ENCODE results near the gene MUCL3. TPM values are rescaled to one million over a fixed set of nuclear protein-coding genes. Genes with fewer than 3 reads are reported as not detected.

The MUCL3 gene
- total RNA-seq, 2 experiments from 2014 or later, result not detected

DNA sequence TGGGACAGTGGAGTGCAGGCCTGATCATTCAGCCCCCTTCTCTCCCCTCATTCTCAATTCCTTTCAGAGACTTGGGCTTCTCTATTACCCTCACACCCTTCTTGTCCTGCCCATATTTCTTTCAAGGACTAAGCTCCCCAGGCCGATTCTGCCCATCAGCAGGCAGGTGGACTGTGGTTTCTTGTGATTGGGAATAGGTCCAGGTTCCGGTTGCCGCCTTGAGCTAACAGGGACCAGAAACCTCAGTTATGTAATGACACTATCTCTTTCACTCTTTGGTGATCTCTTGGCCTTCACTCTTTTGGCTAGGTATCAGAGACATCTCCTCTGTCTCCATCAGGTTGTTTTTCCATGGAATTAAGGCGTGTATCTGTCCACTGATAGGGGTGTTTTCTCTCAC lies 6.5 kb downstream of the MUCL3 start:
- H3K27me3 ChIP-seq (ENCODE audit: control insufficient read depth in 1 of 2, insufficient read depth in 2 of 2, low read length in 2 of 2), result peaks cover 23 to 33% of the 10 kb centered on the region in 2 experiments
- Mint-ChIP-seq H3K4me3 (no peak overlapping the region), H3K9me3 (no peaks in the 10 kb centered on the region), H3K4me1 (ENCODE audit: low read depth) (no peaks in the 10 kb centered on the region), H3K27me3 (peaks cover 91% of the 10 kb centered on the region), H3K27ac (no peak overlapping the region), H3K36me3 (ENCODE audit: low read depth) (no peaks in the 10 kb centered on the region)
- TF ChIP-seq, protein P1, sequence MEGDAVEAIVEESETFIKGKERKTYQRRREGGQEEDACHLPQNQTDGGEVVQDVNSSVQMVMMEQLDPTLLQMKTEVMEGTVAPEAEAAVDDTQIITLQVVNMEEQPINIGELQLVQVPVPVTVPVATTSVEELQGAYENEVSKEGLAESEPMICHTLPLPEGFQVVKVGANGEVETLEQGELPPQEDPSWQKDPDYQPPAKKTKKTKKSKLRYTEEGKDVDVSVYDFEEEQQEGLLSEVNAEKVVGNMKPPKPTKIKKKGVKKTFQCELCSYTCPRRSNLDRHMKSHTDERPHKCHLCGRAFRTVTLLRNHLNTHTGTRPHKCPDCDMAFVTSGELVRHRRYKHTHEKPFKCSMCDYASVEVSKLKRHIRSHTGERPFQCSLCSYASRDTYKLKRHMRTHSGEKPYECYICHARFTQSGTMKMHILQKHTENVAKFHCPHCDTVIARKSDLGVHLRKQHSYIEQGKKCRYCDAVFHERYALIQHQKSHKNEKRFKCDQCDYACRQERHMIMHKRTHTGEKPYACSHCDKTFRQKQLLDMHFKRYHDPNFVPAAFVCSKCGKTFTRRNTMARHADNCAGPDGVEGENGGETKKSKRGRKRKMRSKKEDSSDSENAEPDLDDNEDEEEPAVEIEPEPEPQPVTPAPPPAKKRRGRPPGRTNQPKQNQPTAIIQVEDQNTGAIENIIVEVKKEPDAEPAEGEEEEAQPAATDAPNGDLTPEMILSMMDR (IDR thresholded peaks at IDR 0.05), result no peak
- DNase-seq, result no peak
- no peaks in the 10 kb centered on the region for H3K36me3 ChIP-seq (ENCODE audit: insufficient read depth, low read length)
- H3K9me3 ChIP-seq (ENCODE audit: control insufficient read depth in 1 of 2, insufficient read depth in 1 of 2, low read length in 2 of 2), result peaks cover 0 to 3% of the 10 kb centered on the region in 2 experiments
- ChIA-PET CTCF (no interaction called here), POLR2A (no interaction called here)
- ATAC-seq (ENCODE audit: poor library complexity), result no peak
- no peak overlapping the region for H3K4me3 ChIP-seq (ENCODE audit: low read length)
- no peak overlapping the region for H3K27ac ChIP-seq (ENCODE audit: low read depth in 1 of 2, low read length in 2 of 2)
- peaks cover 4% of the 10 kb centered on the region for H3K4me1 ChIP-seq (ENCODE audit: insufficient read depth, low read length)
- intact Hi-C loops (cut with DNase I, micrococcal nuclease), result no loop called here

DNA sequence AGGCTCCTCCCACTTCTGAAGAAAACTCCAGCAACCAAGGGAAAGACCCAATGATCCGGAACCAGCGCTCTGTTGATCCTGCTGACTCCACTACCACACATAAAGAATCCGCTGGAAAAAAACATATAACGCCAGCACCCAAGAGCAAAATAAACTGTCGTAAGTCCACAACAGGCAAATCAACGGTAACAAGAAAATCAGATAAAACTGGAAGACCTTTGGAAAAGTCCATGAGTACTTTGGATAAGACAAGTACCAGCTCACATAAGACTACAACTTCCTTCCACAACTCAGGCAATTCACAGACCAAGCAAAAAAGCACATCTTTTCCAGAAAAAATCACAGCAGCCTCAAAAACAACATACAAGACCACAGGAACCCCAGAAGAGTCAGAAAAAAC lies 8.0 kb downstream of the MUCL3 start:
- no peak overlapping the region for H3K4me3 Mint-ChIP-seq
- TF ChIP-seq, protein P1 (IDR thresholded peaks at IDR 0.05), result no peak
- H3K27me3 Mint-ChIP-seq, result peaks cover 80% of the 10 kb centered on the region

DNA sequence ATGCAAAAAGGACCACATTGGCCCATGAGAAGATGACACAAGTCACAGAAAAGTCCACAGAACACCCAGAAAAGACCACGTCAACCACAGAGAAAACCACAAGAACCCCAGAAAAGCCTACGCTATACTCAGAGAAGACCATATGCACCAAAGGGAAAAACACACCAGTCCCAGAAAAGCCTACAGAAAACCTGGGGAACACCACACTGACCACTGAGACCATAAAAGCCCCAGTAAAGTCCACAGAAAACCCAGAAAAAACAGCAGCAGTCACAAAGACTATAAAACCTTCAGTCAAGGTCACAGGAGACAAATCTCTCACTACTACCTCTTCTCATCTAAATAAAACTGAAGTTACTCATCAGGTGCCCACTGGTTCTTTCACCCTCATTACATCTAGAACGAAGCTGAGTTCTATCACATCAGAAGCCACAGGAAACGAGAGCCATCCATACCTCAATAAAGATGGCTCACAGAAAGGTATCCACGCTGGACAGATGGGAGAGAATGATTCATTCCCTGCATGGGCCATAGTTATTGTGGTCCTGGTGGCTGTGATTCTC lies 11.2 kb downstream of the MUCL3 start:
- no peak overlapping the region for H3K4me3 Mint-ChIP-seq
- TF ChIP-seq, protein P1 (IDR thresholded peaks at IDR 0.05), result no peak
- DNase-seq, result no peak
- no peaks in the 10 kb centered on the region for H3K36me3 Mint-ChIP-seq (ENCODE audit: low read depth)
- Histone ChIP-seq H3K27ac (ENCODE audit: low read depth in 1 of 2, low read length in 2 of 2) (no peak overlapping the region), H3K36me3 (ENCODE audit: insufficient read depth, low read length) (no peaks in the 10 kb centered on the region), H3K4me3 (ENCODE audit: low read length) (no peak overlapping the region), H3K9me3 (ENCODE audit: control insufficient read depth in 1 of 2, insufficient read depth in 1 of 2, low read length in 2 of 2) (no peaks in the 10 kb centered on the region), H3K4me1 (ENCODE audit: insufficient read depth, low read length) (peaks cover 17% of the 10 kb centered on the region), H3K27me3 (ENCODE audit: control insufficient read depth in 1 of 2, insufficient read depth in 2 of 2, low read length in 2 of 2) (no peaks in the 10 kb centered on the region)
- H3K27ac Mint-ChIP-seq, result no peak overlapping the region
- peaks cover 23% of the 10 kb centered on the region for H3K4me1 Mint-ChIP-seq (ENCODE audit: low read depth)
- intact Hi-C loops (cut with DNase I, micrococcal nuclease), result no loop called here
- POLR2A ChIA-PET, result no interaction called here
- no peak for ATAC-seq (ENCODE audit: poor library complexity)
- H3K9me3 Mint-ChIP-seq, result no peaks in the 10 kb centered on the region
- CTCF ChIA-PET, result no interaction called here
- peaks cover 59% of the 10 kb centered on the region for H3K27me3 Mint-ChIP-seq

More for the DNA sequence above, 8.0 kb downstream of the MUCL3 start:
- no peak overlapping the region for H3K4me3 ChIP-seq (ENCODE audit: low read length)
- no peaks in the 10 kb centered on the region for H3K36me3 Mint-ChIP-seq (ENCODE audit: low read depth)
- ChIA-PET CTCF (no interaction called here), POLR2A (no interaction called here)
- H3K36me3 ChIP-seq (ENCODE audit: insufficient read depth, low read length), result no peaks in the 10 kb centered on the region
- H3K4me1 Mint-ChIP-seq (ENCODE audit: low read depth), result no peaks in the 10 kb centered on the region
- no peaks in the 10 kb centered on the region for H3K9me3 ChIP-seq (ENCODE audit: control insufficient read depth in 1 of 2, insufficient read depth in 1 of 2, low read length in 2 of 2)
- H3K9me3 Mint-ChIP-seq, result no peaks in the 10 kb centered on the region
- H3K27ac ChIP-seq (ENCODE audit: low read depth in 1 of 2, low read length in 2 of 2), result no peak overlapping the region
- H3K27ac Mint-ChIP-seq, result no peak overlapping the region
- ATAC-seq (ENCODE audit: poor library complexity), result no peak
- intact Hi-C loops (cut with DNase I, micrococcal nuclease), result no loop called here
- DNase-seq, result no peak
- no peaks in the 10 kb centered on the region for H3K4me1 ChIP-seq (ENCODE audit: insufficient read depth, low read length)
- peaks cover 8 to 19% of the 10 kb centered on the region in 2 experiments for H3K27me3 ChIP-seq (ENCODE audit: control insufficient read depth in 1 of 2, insufficient read depth in 2 of 2, low read length in 2 of 2)
